Measurements from ENCODE around the gene IFNA2.

The IFNA2 gene

DNA sequence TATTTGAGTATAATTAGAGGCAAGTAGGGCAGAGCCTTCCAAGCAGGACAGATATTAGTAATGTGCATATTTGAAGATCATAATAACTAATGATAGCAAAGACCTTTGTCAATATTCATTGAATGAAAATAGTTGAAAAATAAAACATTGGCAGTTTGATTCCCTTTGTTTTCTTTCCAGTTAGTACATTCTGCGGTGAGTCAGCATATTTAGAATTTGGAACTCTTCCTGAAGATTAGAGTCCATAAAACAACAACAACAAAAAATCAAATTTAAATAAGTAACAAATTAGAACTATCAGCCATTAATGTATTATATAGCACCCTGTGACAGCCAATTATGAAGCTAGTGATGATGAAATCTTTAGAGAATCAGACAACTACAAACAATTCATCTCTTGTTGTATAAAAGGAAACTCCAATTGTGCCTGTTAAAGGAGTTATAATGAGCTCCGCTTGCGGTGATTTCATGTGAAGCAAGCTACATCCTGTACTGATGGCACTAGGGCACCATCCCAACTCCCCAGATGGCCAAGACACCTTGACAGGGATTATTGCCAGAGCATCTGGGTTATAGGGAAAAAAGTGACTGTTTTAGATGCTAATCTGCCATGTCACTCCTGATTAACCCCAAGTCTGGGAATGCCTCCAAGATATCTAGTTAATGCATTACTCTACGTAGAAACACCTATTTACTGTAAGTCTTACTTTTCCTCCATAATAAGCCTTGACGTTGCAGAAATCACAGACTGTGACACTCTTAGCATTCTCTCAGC, 30.5 kb upstream of the IFNA2 start:
- Histone ChIP-seq H3K27me3 (replicated peaks; ENCODE audit: control insufficient read depth, insufficient read depth, low read length) (no peaks in the 10 kb centered on the region), H3K36me3 (ENCODE audit: control insufficient read depth, insufficient read depth, low read length) (no peaks in the 10 kb centered on the region), H3K4me3 (replicated peaks; ENCODE audit: low read depth, low read length) (no peak overlapping the region)
- DNase-seq (ENCODE audit: extremely low read depth, insufficient read length), result no peak
- TF ChIP-seq, protein P1, sequence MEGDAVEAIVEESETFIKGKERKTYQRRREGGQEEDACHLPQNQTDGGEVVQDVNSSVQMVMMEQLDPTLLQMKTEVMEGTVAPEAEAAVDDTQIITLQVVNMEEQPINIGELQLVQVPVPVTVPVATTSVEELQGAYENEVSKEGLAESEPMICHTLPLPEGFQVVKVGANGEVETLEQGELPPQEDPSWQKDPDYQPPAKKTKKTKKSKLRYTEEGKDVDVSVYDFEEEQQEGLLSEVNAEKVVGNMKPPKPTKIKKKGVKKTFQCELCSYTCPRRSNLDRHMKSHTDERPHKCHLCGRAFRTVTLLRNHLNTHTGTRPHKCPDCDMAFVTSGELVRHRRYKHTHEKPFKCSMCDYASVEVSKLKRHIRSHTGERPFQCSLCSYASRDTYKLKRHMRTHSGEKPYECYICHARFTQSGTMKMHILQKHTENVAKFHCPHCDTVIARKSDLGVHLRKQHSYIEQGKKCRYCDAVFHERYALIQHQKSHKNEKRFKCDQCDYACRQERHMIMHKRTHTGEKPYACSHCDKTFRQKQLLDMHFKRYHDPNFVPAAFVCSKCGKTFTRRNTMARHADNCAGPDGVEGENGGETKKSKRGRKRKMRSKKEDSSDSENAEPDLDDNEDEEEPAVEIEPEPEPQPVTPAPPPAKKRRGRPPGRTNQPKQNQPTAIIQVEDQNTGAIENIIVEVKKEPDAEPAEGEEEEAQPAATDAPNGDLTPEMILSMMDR (IDR thresholded peaks at IDR 0.05; ENCODE audit: insufficient read depth, low read length, poor library complexity, severe bottlenecking), result no peak

GRCh38 chr9:21414220-21414940, 29.2 kb upstream of the IFNA2 start:
- Histone ChIP-seq H3K36me3 (ENCODE audit: control insufficient read depth, insufficient read depth, low read length) (no peaks in the 10 kb centered on the region), H3K27me3 (replicated peaks; ENCODE audit: control insufficient read depth, insufficient read depth, low read length) (no peaks in the 10 kb centered on the region), H3K4me3 (replicated peaks; ENCODE audit: low read depth, low read length) (no peak overlapping the region)
- DNase-seq (ENCODE audit: extremely low read depth, insufficient read length), result no peak
- TF ChIP-seq, protein P1 (IDR thresholded peaks at IDR 0.05; ENCODE audit: insufficient read depth, low read length, poor library complexity, severe bottlenecking), result no peak

DNA sequence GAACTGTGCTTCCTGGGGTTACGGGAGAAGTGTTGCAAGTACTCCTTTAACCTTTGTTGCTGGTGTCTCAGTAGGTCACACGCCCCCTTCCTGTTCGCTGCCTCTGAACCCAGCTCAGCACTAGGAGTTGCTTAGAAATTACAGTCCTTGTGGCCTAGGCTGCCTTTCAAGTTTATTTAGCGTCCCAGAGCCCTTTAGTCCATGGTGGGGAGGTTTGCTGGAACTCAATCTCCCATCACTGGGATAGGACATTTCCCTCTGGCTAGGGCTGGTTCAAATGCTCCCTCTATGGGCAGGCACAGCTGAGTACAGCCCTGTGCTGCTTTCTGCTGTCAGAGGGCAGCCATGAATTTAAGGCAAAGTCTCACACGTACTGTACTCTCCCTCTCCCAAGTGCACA, 28.4 kb upstream of the IFNA2 start:
- TF ChIP-seq, protein P1 (IDR thresholded peaks at IDR 0.05; ENCODE audit: insufficient read depth, low read length, poor library complexity, severe bottlenecking), result peak; percentile 51

DNA sequence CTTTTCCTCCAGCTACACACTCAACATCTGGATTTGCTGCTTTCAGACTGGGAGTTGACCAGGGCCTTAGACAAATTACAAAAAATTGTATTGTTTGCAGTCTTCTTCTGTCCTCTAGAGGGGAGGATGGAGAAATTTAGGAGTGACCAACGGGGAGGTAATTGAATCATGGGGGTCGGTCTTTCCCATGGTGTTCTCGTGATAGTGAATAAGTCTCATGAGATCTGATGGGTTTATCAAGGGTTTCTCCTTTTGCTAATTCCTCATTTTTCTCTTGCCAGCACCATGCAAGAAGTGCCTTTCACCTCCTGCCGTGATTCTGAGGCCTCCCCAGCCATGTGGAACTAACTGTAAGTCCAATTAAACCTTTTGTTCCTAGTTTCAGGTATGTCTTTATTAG, 28.0 kb upstream of the IFNA2 start:
- no peak overlapping the region for H3K4me3 ChIP-seq (replicated peaks; ENCODE audit: low read depth, low read length)
- no peaks in the 10 kb centered on the region for H3K27me3 ChIP-seq (replicated peaks; ENCODE audit: control insufficient read depth, insufficient read depth, low read length)
- H3K36me3 ChIP-seq (ENCODE audit: control insufficient read depth, insufficient read depth, low read length), result no peaks in the 10 kb centered on the region
- TF ChIP-seq, protein P1 (IDR thresholded peaks at IDR 0.05; ENCODE audit: insufficient read depth, low read length, poor library complexity, severe bottlenecking), result no peak
- DNase-seq (ENCODE audit: extremely low read depth, insufficient read length), result no peak

More for the DNA sequence above, 28.4 kb upstream of the IFNA2 start:
- DNase-seq (ENCODE audit: extremely low read depth, insufficient read length), result no peak
- Histone ChIP-seq H3K27me3 (replicated peaks; ENCODE audit: control insufficient read depth, insufficient read depth, low read length) (no peaks in the 10 kb centered on the region), H3K4me3 (replicated peaks; ENCODE audit: low read depth, low read length) (no peak overlapping the region), H3K36me3 (ENCODE audit: control insufficient read depth, insufficient read depth, low read length) (no peaks in the 10 kb centered on the region)

DNA sequence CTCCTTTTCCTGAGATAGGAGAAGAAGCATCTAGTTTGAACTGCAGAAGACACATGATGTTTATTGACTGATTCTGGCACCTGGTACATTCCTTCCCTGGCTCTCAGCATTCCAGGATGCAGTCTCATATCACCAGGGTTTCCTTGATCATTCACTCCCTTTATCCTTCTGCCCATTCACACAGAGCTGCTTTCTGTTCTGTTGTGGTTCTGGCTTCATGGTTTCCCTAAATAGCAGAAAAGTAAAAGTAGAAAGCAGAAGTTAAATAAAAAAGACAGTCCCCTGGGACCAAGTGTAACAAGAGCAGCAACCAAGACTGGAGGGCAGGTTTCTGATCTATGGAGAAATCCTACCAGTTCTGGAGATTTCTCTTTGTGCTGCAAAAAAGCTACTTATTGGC, 26.9 kb upstream of the IFNA2 start:
- DNase-seq (ENCODE audit: extremely low read depth, insufficient read length), result no peak
- TF ChIP-seq, protein P1 (IDR thresholded peaks at IDR 0.05; ENCODE audit: insufficient read depth, low read length, poor library complexity, severe bottlenecking), result no peak

More for the DNA sequence above, 26.9 kb upstream of the IFNA2 start:
- H3K4me3 ChIP-seq (replicated peaks; ENCODE audit: low read depth, low read length), result no peak overlapping the region
- H3K36me3 ChIP-seq (ENCODE audit: control insufficient read depth, insufficient read depth, low read length), result no peaks in the 10 kb centered on the region
- no peaks in the 10 kb centered on the region for H3K27me3 ChIP-seq (replicated peaks; ENCODE audit: control insufficient read depth, insufficient read depth, low read length)
